ENCODE data around the gene STAT3. TPM values are rescaled to one million over a fixed set of nuclear protein-coding genes. Genes with fewer than 3 reads are reported as not detected.

The STAT3 gene
- total and polyA plus RNA-seq, 9 of the 15 experiments (the other 6 are each of a cell fraction or from before 2014, with no cell fraction given), result 90.0 to 179 (median 114) TPM

GRCh38 chr17:42422958-42423712 lies 34.9 kb upstream of the STAT3 start, which contains the start of gene CAVIN1 (continued):
- no peak for TF ChIP-seq ZBTB49 (CRISPR knock-in tag; IDR thresholded peaks at IDR 0.05; ENCODE audit: borderline replicate concordance)
- TF ChIP-seq FOS (IDR thresholded peaks at IDR 0.05; ENCODE audit: extremely low read depth, insufficient read length), result peak; percentile 44
- TF ChIP-seq MTF1 (CRISPR knock-in tag; IDR thresholded peaks at IDR 0.05; ENCODE audit: borderline replicate concordance), result no peak
- 0 out of 2 replicates have a peak, but pooled peaks have one; percentile 18 for TF ChIP-seq SREBF1 (IDR thresholded peaks at IDR 0.05; ENCODE audit: borderline replicate concordance, low read depth, low read length)
- no peak for TF ChIP-seq DMBX1 (CRISPR knock-in tag; IDR thresholded peaks at IDR 0.05; ENCODE audit: borderline replicate concordance)
- no peak for TF ChIP-seq BACH1 (tag; IDR thresholded peaks at IDR 0.05)
- no peak for TF ChIP-seq ZNF740 (CRISPR knock-in tag; IDR thresholded peaks at IDR 0.05)
- no peak for TF ChIP-seq ZNF740 (tag; IDR thresholded peaks at IDR 0.05)
- TF ChIP-seq PKNOX1 (IDR thresholded peaks at IDR 0.05), result peak; percentile 13; the same call in 1 of the 2 replicates
- no peak for TF ChIP-seq TFAM (CRISPR knock-in tag; conservative IDR thresholded peaks at IDR 0.05)
- no peak for TF ChIP-seq KAT7 (CRISPR knock-in tag; IDR thresholded peaks at IDR 0.05; ENCODE audit: borderline replicate concordance)
- TF ChIP-seq CREM (IDR thresholded peaks at IDR 0.05; ENCODE audit: low read depth), result peak; percentile 45; the same call in 1 of the 2 replicates
- TF ChIP-seq GTF2B (IDR thresholded peaks at IDR 0.05; ENCODE audit: extremely low read depth, insufficient read length), result peak; percentile 62
- no peak for TF ChIP-seq ZBED1 (IDR thresholded peaks at IDR 0.05)
- TF ChIP-seq MBD2 (IDR thresholded peaks at IDR 0.05; ENCODE audit: borderline replicate concordance, low read depth), result peak; percentile 69; the same call in 1 of the 2 replicates
- no peak for TF ChIP-seq MAX (CRISPR knock-in tag; IDR thresholded peaks at IDR 0.05)
- peak; percentile 69 to 75; a peak in 1 of 4 replicates for TF ChIP-seq UBTF (IDR thresholded peaks at IDR 0.05; ENCODE audit: borderline replicate concordance in 1 of 2, low read depth in 2 of 2, low read length in 2 of 2)
- no peak for TF ChIP-seq ZNF3 (CRISPR knock-in tag; IDR thresholded peaks at IDR 0.05)
- TF ChIP-seq POLR2H (tag; IDR thresholded peaks at IDR 0.05; ENCODE audit: low read depth), result peak; percentile 51; the same call in 1 of the 2 replicates
- no peak for TF ChIP-seq PHB (CRISPR knock-in tag; IDR thresholded peaks at IDR 0.05)
